SW480 (cell line): ENCODE data around the gene KRTCAP2.
"Not testable (repeated sequence)": the region's sequence is repeated elsewhere in the genome, so short reads cannot be mapped to it uniquely, and the experiment has no call there.

Experiments
- DNase-seq: peaks from one replicate; pipeline ENCODE4 v3.0.0-alpha.2; 2016; ENCODE audit warnings: low spot score

The KRTCAP2 gene

GRCh38 chr1:155199792-155200191 is 26.7 kb upstream of the KRTCAP2 start:
- DNase-seq, result no peak

GRCh38 chr1:155198547-155198906 is 25.4 kb upstream of the KRTCAP2 start:
- no peak for DNase-seq

- DNase-seq, result no peak
Observed at GRCh38 chr1:155197901-155198546, 24.9 kb upstream of the KRTCAP2 start.

GRCh38 chr1:155196893-155197638 is 24.0 kb upstream of the KRTCAP2 start:
- no peak for DNase-seq

- no peak for DNase-seq
Observed at GRCh38 chr1:155196103-155196892, 23.2 kb upstream of the KRTCAP2 start.

GRCh38 chr1:155195201-155196102 is 22.3 kb upstream of the KRTCAP2 start:
- DNase-seq, result no peak

- DNase-seq, result not testable (repeated sequence)
Observed at GRCh38 chr1:155193991-155194240, 20.8 kb upstream of the KRTCAP2 start.

- peak; percentile 86 for DNase-seq
Observed at GRCh38 chr1:155193275-155193990, 20.3 kb upstream of the KRTCAP2 start.

- DNase-seq, result peak; percentile 70
Observed at GRCh38 chr1:155192346-155193274, 19.5 kb upstream of the KRTCAP2 start.

- no peak for DNase-seq
Observed at GRCh38 chr1:155191904-155192303, 18.8 kb upstream of the KRTCAP2 start.

- DNase-seq, result not testable (repeated sequence)
Observed at GRCh38 chr1:155189926-155190325, 16.8 kb upstream of the KRTCAP2 start.

- DNase-seq, result no peak
Observed at GRCh38 chr1:155188268-155188667, 15.2 kb upstream of the KRTCAP2 start.

- DNase-seq, result no peak
Observed at GRCh38 chr1:155187456-155187891, 14.4 kb upstream of the KRTCAP2 start.

GRCh38 chr1:155186794-155187455 is 13.8 kb upstream of the KRTCAP2 start:
- no peak for DNase-seq

GRCh38 chr1:155186067-155186793 is 13.1 kb upstream of the KRTCAP2 start:
- DNase-seq, result no peak

- DNase-seq, result no peak
Observed at GRCh38 chr1:155185783-155186066, 12.6 kb upstream of the KRTCAP2 start.

GRCh38 chr1:155184835-155185782 is 12.0 kb upstream of the KRTCAP2 start:
- no peak for DNase-seq

- DNase-seq, result no peak
Observed at GRCh38 chr1:155184351-155184811, 11.3 kb upstream of the KRTCAP2 start.
